DND-41 (cell line): ENCODE results near the gene TMCO1.
"Not testable (repeated sequence)": the region's sequence is repeated elsewhere in the genome, so short reads cannot be mapped to it uniquely, and the experiment has no call there.

Source experiments
- ATAC-seq: fragments of 200-7000 bp; cut with Tn5 transposase; 3 replicates; pipeline ENCODE4 v1.9.1; 2021; ENCODE audit warnings: low read depth; ENCODE audit not compliant: insufficient read depth
- DNase-seq: peaks from one replicate; pipeline ENCODE4 v3.0.0-alpha.2; 2020
- H2AFZ ChIP-seq: 2 replicates; pipeline ENCODE4 v1.6.0; 2012; ENCODE audit warnings: low read depth, low read length
- H3K27ac ChIP-seq: 2 replicates; pipeline ENCODE4 v1.5.1; 2012; ENCODE audit warnings: low read length, inconsistent platforms
- H3K27me3 ChIP-seq: fragments of 200-600 bp; sonication (generic); 2 replicates; pipeline ENCODE4 v1.6.0; 2012; ENCODE audit warnings: low read length, mild to moderate bottlenecking, inconsistent platforms; ENCODE audit not compliant: insufficient read depth, poor library complexity
- H3K36me3 ChIP-seq: 2 replicates; pipeline ENCODE4 v1.5.1; 2012; ENCODE audit warnings: low read length, inconsistent platforms; ENCODE audit not compliant: insufficient read depth
- H3K4me1 ChIP-seq: 2 replicates; pipeline ENCODE4 v1.5.1; 2012; ENCODE audit warnings: mild to moderate bottlenecking, low read length; ENCODE audit not compliant: insufficient read depth
- H3K4me2 ChIP-seq: 2 replicates; pipeline ENCODE4 v1.6.0; 2012; ENCODE audit warnings: mild to moderate bottlenecking, moderate library complexity, low read length, inconsistent platforms; ENCODE audit not compliant: insufficient read depth
- H3K4me3 ChIP-seq, 2 experiments: fragments of 200-600 bp in 1 of 2; shearing (Covaris generic) in 1 of 2; 2 replicates each; pipeline ENCODE4 v1.5.1; 2012 to 2016; ENCODE audit warnings: inconsistent platforms in 2 of 2, low read length in 2 of 2, mild to moderate bottlenecking in 2 of 2, low read depth in 1 of 2, moderate library complexity in 1 of 2
- H3K79me2 ChIP-seq: 2 replicates; pipeline ENCODE4 v1.6.0; 2012; ENCODE audit warnings: low read length, inconsistent platforms; ENCODE audit not compliant: insufficient read depth
- H3K9ac ChIP-seq: 2 replicates; pipeline ENCODE4 v1.6.0; 2012; ENCODE audit warnings: low read depth, mild to moderate bottlenecking, inconsistent platforms, low read length, moderate library complexity
- H3K9me3 ChIP-seq: 2 replicates; pipeline ENCODE4 v1.5.1; 2012; ENCODE audit warnings: low read length, moderate library complexity, mild to moderate bottlenecking, inconsistent platforms; ENCODE audit not compliant: insufficient read depth, severe bottlenecking
- H4K20me1 ChIP-seq: 2 replicates; pipeline ENCODE4 v1.6.0; 2012; ENCODE audit warnings: low read length; ENCODE audit not compliant: insufficient read depth
- EZH2 ChIP-seq: IDR thresholded peaks from 3 replicates; pipeline ENCODE4 v1.6.1; 2012; ENCODE audit warnings: borderline replicate concordance, low read depth, mild to moderate bottlenecking, moderate library complexity, low read length, inconsistent platforms; ENCODE audit not compliant: severe bottlenecking
- TF ChIP-seq, protein P1 (sequence below): IDR thresholded peaks from 2 replicates; pipeline ENCODE4 v1.5.1; 2012; ENCODE audit warnings: borderline replicate concordance, low read length, moderate library complexity, mild to moderate bottlenecking; ENCODE audit not compliant: poor library complexity, severe bottlenecking; ENCODE audit errors: extremely low read depth

TMCO1 gene

GRCh38 chr1:165795894-165796293 lies 27.2 kb upstream of the TMCO1 start:
- Histone ChIP-seq H2AFZ (no peak overlapping the region), H3K79me2 (no peaks in the 10 kb centered on the region), H3K4me2 (no peak overlapping the region), H3K9me3 (no peaks in the 10 kb centered on the region), H4K20me1 (no peaks in the 10 kb centered on the region), H3K9ac (no peak overlapping the region), H3K27me3 (no peaks in the 10 kb centered on the region), H3K36me3 (no peaks in the 10 kb centered on the region), H3K4me1 (no peaks in the 10 kb centered on the region), H3K27ac (no peak overlapping the region), H3K4me3 (no peak overlapping the region)
- TF ChIP-seq, protein P1, sequence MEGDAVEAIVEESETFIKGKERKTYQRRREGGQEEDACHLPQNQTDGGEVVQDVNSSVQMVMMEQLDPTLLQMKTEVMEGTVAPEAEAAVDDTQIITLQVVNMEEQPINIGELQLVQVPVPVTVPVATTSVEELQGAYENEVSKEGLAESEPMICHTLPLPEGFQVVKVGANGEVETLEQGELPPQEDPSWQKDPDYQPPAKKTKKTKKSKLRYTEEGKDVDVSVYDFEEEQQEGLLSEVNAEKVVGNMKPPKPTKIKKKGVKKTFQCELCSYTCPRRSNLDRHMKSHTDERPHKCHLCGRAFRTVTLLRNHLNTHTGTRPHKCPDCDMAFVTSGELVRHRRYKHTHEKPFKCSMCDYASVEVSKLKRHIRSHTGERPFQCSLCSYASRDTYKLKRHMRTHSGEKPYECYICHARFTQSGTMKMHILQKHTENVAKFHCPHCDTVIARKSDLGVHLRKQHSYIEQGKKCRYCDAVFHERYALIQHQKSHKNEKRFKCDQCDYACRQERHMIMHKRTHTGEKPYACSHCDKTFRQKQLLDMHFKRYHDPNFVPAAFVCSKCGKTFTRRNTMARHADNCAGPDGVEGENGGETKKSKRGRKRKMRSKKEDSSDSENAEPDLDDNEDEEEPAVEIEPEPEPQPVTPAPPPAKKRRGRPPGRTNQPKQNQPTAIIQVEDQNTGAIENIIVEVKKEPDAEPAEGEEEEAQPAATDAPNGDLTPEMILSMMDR, result no peak
- no peak for TF ChIP-seq EZH2
- no peak for ATAC-seq
- DNase-seq, result no peak

GRCh38 chr1:165793951-165794350 lies 25.3 kb upstream of the TMCO1 start:
- H4K20me1 ChIP-seq, result no peaks in the 10 kb centered on the region
- no peak overlapping the region for H2AFZ ChIP-seq
- H3K79me2 ChIP-seq, result no peaks in the 10 kb centered on the region
- no peak overlapping the region for H3K4me2 ChIP-seq
- no peak for TF ChIP-seq EZH2
- TF ChIP-seq, protein P1, result no peak
- H3K36me3 ChIP-seq, result no peaks in the 10 kb centered on the region
- H3K9ac ChIP-seq, result no peak overlapping the region
- H3K9me3 ChIP-seq, result no peaks in the 10 kb centered on the region
- H3K27me3 ChIP-seq, result no peaks in the 10 kb centered on the region
- no peaks in the 10 kb centered on the region for H3K4me1 ChIP-seq
- no peak overlapping the region for H3K27ac ChIP-seq
- DNase-seq, result no peak
- ATAC-seq, result no peak
- no peak overlapping the region for H3K4me3 ChIP-seq

- H3K79me2 ChIP-seq, result no peaks in the 10 kb centered on the region
- H3K27me3 ChIP-seq, result no peaks in the 10 kb centered on the region
- H3K36me3 ChIP-seq, result no peaks in the 10 kb centered on the region
- no peak overlapping the region for H3K4me2 ChIP-seq
- no peak overlapping the region for H3K9ac ChIP-seq
- no peaks in the 10 kb centered on the region for H4K20me1 ChIP-seq
- DNase-seq (no peak), ATAC-seq (no peak)
- no peak for TF ChIP-seq EZH2
- TF ChIP-seq, protein P1, result no peak
- peaks cover 6% of the 10 kb centered on the region for H3K9me3 ChIP-seq
- no peak overlapping the region for H3K27ac ChIP-seq
- no peaks in the 10 kb centered on the region for H3K4me1 ChIP-seq
- H3K4me3 ChIP-seq, result no peak overlapping the region
- no peak overlapping the region for H2AFZ ChIP-seq
Measured at GRCh38 chr1:165787741-165788140, 19.1 kb upstream of the TMCO1 start.

DNA sequence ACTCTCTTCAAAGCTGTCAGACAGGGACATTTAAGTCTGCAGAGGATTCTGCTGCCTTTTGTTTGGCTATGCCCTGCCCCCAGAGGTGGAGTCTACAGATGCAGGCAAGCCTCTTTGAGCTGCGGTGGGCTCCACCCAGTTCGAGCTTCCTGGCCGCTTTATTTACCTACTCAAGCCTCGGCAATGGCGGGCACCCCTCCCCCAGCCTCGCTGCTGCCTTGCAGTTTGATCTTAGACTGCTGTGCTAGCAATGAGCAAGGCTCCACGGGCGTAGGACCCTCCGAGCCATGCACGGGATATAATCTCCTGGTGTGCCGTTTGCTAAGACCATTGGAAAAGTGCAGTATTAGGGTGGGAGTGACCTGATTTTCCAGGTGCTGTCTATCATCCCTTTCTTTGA lies 14.9 kb upstream of the TMCO1 start:
- H3K9ac ChIP-seq, H3K36me3 ChIP-seq, H3K27me3 ChIP-seq, DNase-seq, H2AFZ ChIP-seq, H3K4me3 ChIP-seq, H3K9me3 ChIP-seq, H3K79me2 ChIP-seq, H3K4me1 ChIP-seq, ATAC-seq, H3K4me2 ChIP-seq, H4K20me1 ChIP-seq, H3K27ac ChIP-seq: not testable (repeated sequence)

DNA sequence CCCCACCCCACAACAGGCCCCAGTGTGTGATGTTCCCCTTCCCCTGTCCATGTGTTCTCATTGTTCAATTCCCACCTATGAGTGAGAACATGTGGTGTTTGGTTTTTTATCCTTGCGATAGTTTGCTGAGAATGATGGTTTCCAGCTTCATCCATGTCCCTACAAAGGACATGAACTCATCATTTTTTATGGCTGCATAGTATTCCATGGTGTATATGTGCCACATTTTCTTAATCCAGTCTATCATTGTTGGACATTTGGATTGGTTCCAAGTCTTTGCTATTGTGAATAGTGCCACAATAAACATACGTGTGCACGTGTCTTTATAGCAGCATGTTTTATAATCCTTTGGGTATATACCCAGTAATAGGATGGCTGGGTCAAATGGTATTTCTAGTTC lies 9.5 kb upstream of the TMCO1 start:
- not testable (repeated sequence) for H3K27ac ChIP-seq, H2AFZ ChIP-seq, H3K4me3 ChIP-seq, H3K36me3 ChIP-seq, H3K4me1 ChIP-seq, ATAC-seq, H3K4me2 ChIP-seq, H3K9me3 ChIP-seq, H4K20me1 ChIP-seq, H3K27me3 ChIP-seq, DNase-seq, H3K79me2 ChIP-seq, H3K9ac ChIP-seq
